ENCODE data around the gene SIGLEC7. TPM values are rescaled to one million over a fixed set of nuclear protein-coding genes. Genes with fewer than 3 reads are reported as not detected.

Gene SIGLEC7
- total RNA-seq, 4 donors from 2014 or later = not detected

DNA sequence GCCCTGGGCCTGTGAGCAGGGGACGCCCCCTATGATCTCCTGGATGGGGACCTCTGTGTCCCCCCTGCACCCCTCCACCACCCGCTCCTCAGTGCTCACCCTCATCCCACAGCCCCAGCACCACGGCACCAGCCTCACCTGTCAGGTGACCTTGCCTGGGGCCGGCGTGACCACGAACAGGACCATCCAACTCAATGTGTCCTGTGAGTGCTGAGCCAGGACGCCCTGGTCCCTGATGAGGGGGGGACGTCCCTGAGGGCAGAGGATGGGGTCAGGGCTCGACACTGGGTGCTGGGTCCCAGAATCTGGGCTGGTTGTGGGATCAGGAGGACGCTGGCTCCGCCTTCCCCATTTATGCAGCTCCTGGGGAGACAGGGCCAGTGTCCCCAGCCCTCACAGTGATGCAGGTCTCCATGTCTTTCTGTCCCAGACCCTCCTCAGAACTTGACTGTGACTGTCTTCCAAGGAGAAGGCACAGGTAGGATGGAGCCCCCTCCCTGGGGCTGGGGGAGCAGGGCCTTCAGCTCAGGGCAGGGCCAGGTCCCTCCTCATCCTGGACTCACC is 2.5 kb downstream of the SIGLEC7 start:
- no peaks in the 10 kb centered on the region for H3K9me3 ChIP-seq
- H3K4me1 ChIP-seq = no peaks in the 10 kb centered on the region
- WGBS = 78% methylated on average over 11 of the region's 11 CpGs
- no peak for DNase-seq (ENCODE audit: low spot score in 2 of 2)
- no peak overlapping the region for H3K4me3 ChIP-seq
- no peak overlapping the region for H3K27ac ChIP-seq
- TF ChIP-seq POLR2AphosphoS5 (IDR thresholded peaks at IDR 0.05) = no peak
- peaks cover 21% of the 10 kb centered on the region for H3K27me3 ChIP-seq
- no peaks in the 10 kb centered on the region for H3K36me3 ChIP-seq

DNA sequence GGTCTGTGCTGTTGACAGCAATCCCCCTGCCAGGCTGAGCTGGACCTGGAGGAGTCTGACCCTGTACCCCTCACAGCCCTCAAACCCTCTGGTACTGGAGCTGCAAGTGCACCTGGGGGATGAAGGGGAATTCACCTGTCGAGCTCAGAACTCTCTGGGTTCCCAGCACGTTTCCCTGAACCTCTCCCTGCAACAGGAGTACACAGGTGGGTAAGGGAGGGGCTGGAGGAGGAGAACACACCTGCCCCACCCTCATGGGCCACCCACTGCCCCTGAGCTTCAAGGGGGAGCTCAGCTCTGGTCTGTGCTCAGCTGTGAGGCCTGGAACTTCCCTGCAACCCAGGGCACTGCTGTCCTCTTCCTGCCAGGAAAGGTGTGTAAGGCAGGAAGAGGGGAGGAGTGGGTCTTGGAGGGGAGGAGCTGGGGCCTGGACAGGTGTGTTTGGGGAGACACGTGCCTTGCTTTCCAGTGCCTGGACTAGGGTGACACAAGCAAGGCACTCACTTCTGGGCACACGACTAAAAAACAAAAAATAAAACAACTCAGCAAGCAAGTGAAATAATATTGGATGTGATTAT is 3.9 kb downstream of the SIGLEC7 start:
- H3K27ac ChIP-seq = no peak overlapping the region
- no peak overlapping the region for H3K4me3 ChIP-seq
- no peaks in the 10 kb centered on the region for H3K36me3 ChIP-seq
- 55% methylated on average over 4 of the region's 4 CpGs for WGBS
- no peak for TF ChIP-seq POLR2A (IDR thresholded peaks at IDR 0.05)
- TF ChIP-seq, protein P1, sequence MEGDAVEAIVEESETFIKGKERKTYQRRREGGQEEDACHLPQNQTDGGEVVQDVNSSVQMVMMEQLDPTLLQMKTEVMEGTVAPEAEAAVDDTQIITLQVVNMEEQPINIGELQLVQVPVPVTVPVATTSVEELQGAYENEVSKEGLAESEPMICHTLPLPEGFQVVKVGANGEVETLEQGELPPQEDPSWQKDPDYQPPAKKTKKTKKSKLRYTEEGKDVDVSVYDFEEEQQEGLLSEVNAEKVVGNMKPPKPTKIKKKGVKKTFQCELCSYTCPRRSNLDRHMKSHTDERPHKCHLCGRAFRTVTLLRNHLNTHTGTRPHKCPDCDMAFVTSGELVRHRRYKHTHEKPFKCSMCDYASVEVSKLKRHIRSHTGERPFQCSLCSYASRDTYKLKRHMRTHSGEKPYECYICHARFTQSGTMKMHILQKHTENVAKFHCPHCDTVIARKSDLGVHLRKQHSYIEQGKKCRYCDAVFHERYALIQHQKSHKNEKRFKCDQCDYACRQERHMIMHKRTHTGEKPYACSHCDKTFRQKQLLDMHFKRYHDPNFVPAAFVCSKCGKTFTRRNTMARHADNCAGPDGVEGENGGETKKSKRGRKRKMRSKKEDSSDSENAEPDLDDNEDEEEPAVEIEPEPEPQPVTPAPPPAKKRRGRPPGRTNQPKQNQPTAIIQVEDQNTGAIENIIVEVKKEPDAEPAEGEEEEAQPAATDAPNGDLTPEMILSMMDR (IDR thresholded peaks at IDR 0.05) = no peak
- no peak for TF ChIP-seq POLR2AphosphoS5 (IDR thresholded peaks at IDR 0.05)
- no peak for TF ChIP-seq EP300 (IDR thresholded peaks at IDR 0.05)
- peaks cover 14% of the 10 kb centered on the region for H3K27me3 ChIP-seq
- no peaks in the 10 kb centered on the region for H3K9me3 ChIP-seq
- DNase-seq (ENCODE audit: low spot score in 2 of 2) = no peak
- H3K4me1 ChIP-seq = no peaks in the 10 kb centered on the region

DNA sequence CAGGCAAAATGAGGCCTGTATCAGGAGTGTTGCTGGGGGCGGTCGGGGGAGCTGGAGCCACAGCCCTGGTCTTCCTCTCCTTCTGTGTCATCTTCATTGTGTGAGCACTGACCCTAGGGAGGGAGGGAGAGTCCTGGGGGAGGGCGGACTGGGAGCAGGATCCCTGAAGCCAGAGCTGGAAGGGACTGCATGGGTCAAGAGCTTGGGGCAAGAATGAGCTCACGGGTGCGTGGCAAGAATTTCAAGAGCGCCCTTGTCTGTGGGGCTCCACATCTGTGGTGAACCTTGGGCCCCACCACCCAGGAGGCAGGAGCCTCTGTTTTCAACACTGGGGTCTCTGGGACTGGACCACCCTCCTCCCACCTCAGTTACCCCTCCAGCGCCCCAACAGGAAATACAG is 4.7 kb downstream of the SIGLEC7 start:
- Histone ChIP-seq H3K9me3 (no peaks in the 10 kb centered on the region), H3K4me3 (no peak overlapping the region), H3K27me3 (peaks cover 6% of the 10 kb centered on the region), H3K36me3 (no peaks in the 10 kb centered on the region), H3K27ac (no peak overlapping the region), H3K4me1 (no peaks in the 10 kb centered on the region)
- TF ChIP-seq POLR2AphosphoS5 (IDR thresholded peaks at IDR 0.05) (no peak), POLR2A (IDR thresholded peaks at IDR 0.05) (no peak), EP300 (IDR thresholded peaks at IDR 0.05) (no peak)
- TF ChIP-seq, protein P1 (IDR thresholded peaks at IDR 0.05) = no peak
- 89% methylated on average over 7 of the region's 7 CpGs for WGBS
- DNase-seq (ENCODE audit: low spot score in 2 of 2) = no peak

DNA sequence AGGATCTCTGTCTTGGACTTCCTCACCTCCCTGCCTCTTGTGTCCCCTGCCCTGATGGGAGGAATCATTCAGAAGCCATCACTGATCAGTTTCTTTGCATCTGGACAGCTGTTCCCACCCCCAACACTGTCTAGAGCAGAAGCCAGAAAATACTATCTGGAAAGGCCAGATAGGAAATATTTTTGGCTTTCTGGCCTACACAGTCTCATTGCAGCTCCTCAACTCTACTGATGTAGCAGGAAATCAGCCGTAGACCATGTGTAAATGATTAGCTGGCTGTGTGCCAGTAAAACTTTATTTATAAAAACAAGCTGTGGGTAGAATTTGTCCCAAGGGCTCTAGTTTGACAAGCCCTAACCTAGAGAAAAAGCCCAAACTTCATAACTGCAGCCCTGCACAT is 5.6 kb downstream of the SIGLEC7 start:
- Histone ChIP-seq H3K4me3 (no peak overlapping the region), H3K27ac (no peak overlapping the region), H3K27me3 (no peaks in the 10 kb centered on the region), H3K4me1 (no peaks in the 10 kb centered on the region), H3K9me3 (no peaks in the 10 kb centered on the region), H3K36me3 (no peaks in the 10 kb centered on the region)
- WGBS = 42% methylated on average over 1 of the region's 1 CpG
- DNase-seq (ENCODE audit: low spot score in 2 of 2) = no peak
- TF ChIP-seq POLR2A (IDR thresholded peaks at IDR 0.05) = no peak
- no peak for TF ChIP-seq POLR2AphosphoS5 (IDR thresholded peaks at IDR 0.05)
- TF ChIP-seq, protein P1 (IDR thresholded peaks at IDR 0.05) = no peak
- no peak for TF ChIP-seq EP300 (IDR thresholded peaks at IDR 0.05)

DNA sequence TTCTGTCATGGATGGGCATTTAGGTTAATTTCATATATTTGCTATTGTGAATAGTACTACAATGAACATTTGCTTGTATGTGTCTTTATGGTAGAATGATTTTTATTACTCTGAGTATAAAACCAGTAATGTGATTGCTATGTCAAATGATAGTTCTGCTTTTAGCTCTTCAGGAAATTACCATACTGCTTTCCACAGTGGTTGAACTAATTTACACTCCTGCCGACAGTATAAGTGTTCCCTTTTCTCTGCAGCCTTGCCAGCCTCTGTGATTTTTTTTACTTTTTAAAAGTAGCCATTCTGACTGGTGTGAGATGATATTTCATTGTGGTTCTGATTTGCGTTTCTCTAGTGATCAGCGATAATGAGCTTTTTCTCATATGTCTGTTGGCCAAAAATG is 6.5 kb downstream of the SIGLEC7 start:
- Histone ChIP-seq H3K4me1 (no peaks in the 10 kb centered on the region), H3K27me3 (peaks cover under 1% of the 10 kb centered on the region), H3K4me3 (no peak overlapping the region), H3K9me3 (no peaks in the 10 kb centered on the region), H3K36me3 (no peaks in the 10 kb centered on the region), H3K27ac (no peak overlapping the region)
- DNase-seq (ENCODE audit: low spot score in 2 of 2) = no peak
- TF ChIP-seq POLR2A (IDR thresholded peaks at IDR 0.05) (no peak), POLR2AphosphoS5 (IDR thresholded peaks at IDR 0.05) (no peak), EP300 (IDR thresholded peaks at IDR 0.05) (no peak)
- TF ChIP-seq, protein P1 (IDR thresholded peaks at IDR 0.05) = no peak
- WGBS = 65% methylated on average over 3 of the region's 3 CpGs

Data from suprapubic skin (tissue), 4 donors.